GM18868 (cell line): ENCODE measurements around the gene PDP2.

ENCODE experiments used
- ATAC-seq: cut with Tn5 transposase; IDR thresholded peaks from one replicate; pipeline ENCODE4 v1.9.1; 2021; ENCODE audit warnings: mild to moderate bottlenecking, moderate library complexity; ENCODE audit not compliant: unreplicated experiment

The PDP2 gene

GRCh38 chr16:66880288-66881013, at the start of gene PDP2:
Gene PDP2 (plus strand): TSS chr16:66880515. CDS start chr16:66884285, 3,770 bp downstream.
- ATAC-seq = peak; percentile 97

DNA sequence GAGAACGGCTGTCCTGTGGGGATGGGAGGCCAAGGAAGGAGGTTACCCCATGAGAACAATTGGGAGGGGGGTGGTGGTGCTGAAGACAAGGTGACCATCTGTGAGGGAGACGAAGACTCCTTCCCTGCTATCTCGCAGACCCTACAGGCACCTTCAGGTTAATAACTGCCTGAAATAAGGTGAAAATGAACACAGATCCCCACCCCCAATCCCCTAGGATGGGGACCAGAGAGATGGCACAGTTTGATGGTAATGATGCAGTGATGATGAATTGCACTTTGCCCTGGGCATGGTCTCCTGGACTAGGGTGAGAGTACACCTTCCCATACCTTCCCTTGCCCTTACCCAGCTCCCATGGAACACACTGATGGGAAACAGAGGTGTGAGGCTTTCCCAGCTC, 48.1 kb upstream of the PDP2 start:
- ATAC-seq = no peak

GRCh38 chr16:66832661-66833305, 47.5 kb upstream of the PDP2 start:
- no peak for ATAC-seq

GRCh38 chr16:66834746-66835145, 45.6 kb upstream of the PDP2 start:
- no peak for ATAC-seq

GRCh38 chr16:66840883-66841282, 39.4 kb upstream of the PDP2 start:
- ATAC-seq = no peak

DNA sequence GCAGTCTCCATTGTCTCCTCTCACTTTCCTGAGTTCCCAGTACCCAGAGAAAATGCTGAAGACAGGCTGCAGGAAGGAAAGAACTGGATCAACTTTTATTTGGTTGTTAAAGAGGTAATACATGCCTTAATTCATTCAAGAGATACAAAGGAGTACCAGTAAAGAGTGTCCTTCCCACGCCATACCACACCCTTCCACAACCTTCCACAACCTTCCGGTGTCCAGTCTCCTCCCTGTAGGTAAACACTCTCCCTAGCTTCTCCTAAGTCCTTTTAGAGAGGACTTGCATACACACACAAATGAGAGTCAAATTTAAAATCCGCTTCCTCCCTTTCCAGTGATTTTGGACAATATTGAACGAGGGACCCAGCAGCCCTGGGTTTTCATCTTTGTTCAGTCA, 38.9 kb upstream of the PDP2 start:
- no peak for ATAC-seq

DNA sequence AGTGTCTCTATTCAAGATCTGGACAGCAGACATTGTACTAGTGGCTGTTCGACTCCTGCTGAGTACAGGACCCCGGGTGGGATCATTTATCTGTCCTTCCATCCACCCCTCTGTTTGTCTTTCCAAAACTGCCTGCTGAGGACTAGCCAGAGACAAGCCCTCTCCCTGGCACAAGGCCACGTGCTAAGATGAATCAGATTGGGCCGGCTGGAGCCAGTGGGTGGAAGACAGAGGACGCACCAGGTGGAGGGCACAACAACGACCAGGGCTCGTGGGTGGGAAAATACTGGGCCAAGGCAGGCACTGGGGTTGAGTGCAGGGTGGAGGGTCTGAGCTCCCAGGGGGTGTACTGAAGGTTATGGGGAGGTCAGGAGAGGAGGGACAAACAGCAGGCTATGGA, 37.5 kb upstream of the PDP2 start:
- no peak for ATAC-seq

DNA sequence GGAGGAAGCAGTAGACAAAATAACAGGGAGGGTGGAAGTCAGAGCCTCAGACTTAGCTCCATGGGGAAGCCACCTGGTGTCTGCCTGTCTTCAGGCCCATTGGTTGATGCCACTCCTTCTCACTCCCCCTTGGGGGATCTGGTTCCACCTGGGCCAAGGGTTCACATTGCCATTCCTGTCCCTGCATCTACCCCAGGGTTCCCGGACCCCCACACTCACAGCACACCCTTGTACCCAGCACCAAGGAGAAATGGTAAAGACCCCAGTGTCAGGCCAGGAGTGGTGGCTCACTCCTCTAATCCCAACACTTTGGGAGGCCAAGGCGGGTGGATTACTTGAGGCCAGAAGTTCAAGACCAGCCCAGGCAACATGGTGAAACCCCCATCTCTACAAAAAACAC, 37.1 kb upstream of the PDP2 start:
- no peak for ATAC-seq

DNA sequence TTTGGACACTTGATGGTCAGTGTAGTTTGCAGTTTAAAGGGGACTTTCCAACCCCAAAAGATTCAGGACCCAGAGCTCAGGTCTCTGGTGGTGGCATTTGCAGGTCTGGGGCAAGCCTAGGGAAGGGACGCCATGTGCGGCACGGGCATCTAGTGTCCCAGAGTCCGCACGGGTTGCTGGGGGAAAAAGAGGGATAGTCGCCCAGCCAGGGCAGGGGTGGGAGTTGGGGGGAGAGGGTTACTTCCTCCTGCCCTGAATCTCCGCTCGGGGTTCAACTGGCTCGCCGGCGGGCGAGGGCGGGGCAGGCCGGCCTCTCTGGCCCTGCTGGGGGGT, 36.3 kb upstream of the PDP2 start:
- ATAC-seq = no peak

DNA sequence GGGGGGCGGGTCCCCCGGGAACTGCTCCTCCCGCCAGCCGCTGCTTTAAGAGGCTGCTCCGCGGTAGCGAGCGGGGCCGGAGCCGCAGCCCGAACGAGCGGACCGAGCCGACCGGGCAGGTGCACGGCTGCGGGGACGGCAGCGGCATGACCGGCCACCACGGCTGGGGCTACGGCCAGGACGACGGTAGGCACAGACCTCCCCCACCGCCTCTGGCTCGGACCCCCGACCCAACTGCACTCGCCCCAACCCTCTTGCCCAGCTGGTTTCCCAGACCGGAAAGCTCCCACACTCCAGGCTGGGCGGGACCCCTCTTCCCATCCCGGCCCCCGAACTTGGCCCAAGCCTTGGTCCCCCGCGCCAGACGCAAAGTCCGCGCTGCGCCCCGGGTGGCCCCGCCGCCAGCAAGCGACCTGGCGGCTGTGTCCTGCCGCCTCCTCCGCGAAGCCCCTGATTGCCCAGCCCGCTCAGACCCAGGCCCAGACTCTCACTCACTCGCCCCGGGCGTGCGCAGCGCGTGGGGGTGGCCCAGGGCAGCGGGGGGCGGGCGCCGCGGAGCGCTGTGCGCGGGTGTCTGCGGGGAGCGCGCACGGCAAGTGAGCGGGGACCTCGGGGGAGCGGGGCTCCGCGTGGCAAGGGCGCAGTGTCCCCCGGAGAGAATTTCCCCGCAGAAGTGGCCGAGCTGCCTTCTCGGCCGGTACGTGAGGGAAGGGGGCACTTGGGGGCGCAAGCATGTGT, 35.8 kb upstream of the PDP2 start, which contains the start of gene CA7:
Gene CA7, plus strand, starts transcription at position 73 of the 738 bp plus-strand sequence. Its CDS starts 74 bp downstream, at position 147.
- no peak for ATAC-seq

DNA sequence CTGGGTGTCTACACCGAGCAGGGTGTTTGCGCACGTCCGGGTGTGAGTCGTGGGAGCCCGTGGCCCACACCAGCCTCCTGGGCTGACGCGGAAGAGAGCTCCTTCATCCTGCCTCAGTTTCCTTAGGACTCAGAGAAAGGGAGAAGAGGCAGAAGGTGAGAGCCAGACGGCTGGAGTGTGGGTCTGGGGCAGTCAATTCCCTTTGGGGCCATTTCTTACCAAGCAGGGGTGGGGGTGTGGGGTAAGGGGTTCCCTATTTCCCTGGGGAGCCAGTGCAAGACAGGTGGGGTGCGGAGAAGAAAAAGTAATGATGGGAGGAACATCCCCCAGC, 35.3 kb upstream of the PDP2 start:
- ATAC-seq = no peak

DNA sequence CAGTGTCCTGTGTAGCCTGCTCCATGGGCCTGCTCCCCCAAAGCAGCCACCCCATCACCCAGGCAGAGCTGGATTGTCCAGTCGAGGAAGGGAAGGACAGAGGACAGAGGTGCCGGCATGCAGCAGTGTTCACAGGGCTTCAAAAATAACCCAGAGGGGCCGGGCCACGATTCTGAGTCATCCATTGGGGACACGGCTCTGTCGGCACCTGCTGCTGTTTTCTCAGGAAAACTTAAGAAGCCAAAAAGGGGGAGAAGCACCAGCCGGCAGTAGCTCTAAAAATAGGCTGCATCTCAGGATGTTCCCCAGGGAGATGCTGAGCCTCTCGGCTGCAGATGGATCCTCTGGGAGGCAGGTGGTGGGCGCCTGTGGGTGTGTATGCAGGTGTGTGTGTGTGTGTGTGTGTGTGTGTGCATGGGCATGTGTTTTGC, 34.5 kb upstream of the PDP2 start:
- no peak for ATAC-seq

DNA sequence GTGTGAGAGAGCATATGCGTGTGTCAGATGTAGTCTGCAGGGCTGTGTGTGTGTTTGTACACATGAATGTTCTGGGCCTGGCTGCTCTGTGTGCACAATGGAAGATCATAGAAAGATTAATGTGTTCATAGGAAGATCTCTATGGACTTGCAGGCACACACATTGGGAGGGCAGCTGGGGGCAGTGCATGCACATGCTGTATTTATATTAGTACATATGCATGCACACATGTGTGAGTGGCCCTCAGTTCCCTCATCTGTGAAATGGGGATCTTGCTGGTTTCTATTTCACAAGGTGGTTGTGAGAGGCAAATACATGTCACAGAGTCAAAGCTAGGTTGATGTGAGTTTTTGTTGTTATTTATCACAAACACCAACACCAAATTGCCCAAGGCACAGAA, 34.0 kb upstream of the PDP2 start:
- ATAC-seq = no peak

- no peak for ATAC-seq
These were observed 33.5 kb upstream of the PDP2 start for GRCh38 chr16:66846831-66847230.

DNA sequence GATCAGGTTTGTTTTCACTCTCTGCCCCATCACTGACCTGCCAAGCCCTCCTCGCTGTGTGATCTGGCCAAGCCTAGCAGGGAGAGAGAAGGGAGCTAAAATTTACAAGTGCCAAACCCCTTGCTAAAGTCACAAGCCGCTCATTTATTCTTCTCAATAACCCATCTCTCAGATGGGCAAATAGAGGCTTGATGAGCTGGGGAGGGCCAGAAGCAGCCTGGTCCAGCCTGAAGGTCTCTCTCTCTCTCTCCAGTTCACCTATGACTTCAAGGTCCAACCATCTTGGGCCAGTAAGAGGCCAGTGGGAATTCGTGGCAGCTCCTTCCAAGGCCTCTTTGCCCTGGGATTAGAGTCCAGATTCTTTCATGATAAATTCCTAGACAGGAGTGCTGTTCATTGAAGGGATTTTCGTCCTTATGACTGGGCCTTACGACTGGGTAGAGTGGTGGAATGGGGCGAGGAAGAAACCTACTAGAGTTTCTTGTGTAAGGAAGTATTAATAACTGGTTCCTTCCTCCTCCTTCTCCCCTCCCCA, 32.7 kb upstream of the PDP2 start:
- no peak for ATAC-seq

GRCh38 chr16:66848172-66848571, 32.1 kb upstream of the PDP2 start:
- ATAC-seq = no peak

GRCh38 chr16:66849021-66849420, 31.3 kb upstream of the PDP2 start:
- no peak for ATAC-seq

DNA sequence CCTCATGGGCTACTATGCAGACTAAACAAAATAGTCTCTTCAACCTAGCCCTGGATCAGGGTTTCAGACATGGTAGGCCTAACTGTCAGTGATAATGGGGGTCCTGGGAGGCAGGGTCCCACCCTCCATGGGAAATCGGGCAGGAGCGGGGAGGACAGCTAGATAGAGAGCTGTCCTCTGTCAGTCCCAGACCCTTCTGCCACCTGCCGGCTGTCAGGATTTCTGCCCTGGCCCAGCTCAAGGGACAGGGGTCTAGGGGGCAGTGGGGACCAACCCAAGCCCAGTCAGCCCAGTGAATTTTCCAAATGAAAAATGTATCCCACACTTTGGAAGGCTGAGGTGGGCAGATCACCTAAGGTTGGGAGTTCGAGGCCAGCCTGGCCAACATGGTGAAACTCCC, 30.8 kb upstream of the PDP2 start:
- ATAC-seq = no peak

- ATAC-seq = no peak
These were observed 30.1 kb upstream of the PDP2 start for GRCh38 chr16:66850115-66850815.

DNA sequence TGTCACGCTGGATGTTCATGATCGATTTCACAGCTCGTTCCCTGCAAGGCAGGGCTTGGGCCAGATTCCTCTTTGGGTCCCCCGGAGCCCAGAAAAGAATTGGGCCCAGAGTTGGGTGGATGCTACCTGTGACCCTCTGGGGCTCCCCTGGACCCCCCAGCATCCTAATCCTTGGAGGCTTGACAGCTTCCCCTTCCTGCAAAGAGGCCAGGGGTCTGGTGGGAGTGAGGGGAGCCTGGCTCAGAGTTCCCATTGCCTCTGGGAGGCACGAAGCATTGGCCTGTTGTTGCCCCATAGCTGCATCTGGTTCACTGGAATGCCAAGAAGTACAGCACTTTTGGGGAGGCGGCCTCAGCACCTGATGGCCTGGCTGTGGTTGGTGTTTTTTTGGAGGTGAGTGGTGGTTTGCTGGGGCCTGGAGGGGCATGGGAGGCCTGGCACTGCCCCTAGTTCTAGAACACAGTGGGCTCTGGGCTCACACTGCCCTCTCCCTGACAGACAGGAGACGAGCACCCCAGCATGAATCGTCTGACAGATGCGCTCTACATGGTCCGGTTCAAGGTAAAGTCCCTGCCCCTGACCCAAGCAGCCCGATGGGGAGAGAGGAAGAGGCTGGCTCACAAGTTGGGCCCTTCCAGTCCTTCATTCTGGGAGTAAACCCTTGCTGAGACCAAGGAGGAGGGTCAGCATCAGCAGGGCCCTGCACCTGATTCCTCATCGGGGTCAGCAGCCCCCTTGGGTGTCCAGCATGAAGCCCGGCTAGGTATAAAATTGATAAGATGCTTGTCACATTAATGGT, 28.9 kb upstream of the PDP2 start:
- ATAC-seq = no peak
